ENCODE data around the gene ROR1.

DNA sequence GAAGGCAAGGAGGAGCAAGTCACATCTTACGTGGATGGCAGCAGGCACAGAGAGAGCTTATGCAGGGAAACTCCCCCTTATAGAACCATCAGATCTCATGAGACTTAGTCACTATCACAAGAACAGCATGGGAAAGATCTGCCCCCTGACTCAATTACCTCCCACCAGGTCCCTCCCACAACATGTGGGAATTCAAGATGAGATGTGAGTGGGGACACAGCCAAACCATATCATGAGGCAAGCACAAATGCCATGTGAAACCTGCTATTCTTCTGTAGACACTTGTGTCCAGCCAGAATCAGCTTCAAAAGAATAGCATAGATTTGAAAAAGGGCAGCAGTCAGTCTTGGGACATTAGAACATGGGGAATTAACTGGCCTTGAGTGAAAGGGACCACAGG, 397.4 kb downstream of the ROR1 start:
- no peak for TF ChIP-seq POLR2AphosphoS5 (IDR thresholded peaks at IDR 0.05; ENCODE audit: insufficient read depth, low read depth, low read length)
- TF ChIP-seq, protein P1, sequence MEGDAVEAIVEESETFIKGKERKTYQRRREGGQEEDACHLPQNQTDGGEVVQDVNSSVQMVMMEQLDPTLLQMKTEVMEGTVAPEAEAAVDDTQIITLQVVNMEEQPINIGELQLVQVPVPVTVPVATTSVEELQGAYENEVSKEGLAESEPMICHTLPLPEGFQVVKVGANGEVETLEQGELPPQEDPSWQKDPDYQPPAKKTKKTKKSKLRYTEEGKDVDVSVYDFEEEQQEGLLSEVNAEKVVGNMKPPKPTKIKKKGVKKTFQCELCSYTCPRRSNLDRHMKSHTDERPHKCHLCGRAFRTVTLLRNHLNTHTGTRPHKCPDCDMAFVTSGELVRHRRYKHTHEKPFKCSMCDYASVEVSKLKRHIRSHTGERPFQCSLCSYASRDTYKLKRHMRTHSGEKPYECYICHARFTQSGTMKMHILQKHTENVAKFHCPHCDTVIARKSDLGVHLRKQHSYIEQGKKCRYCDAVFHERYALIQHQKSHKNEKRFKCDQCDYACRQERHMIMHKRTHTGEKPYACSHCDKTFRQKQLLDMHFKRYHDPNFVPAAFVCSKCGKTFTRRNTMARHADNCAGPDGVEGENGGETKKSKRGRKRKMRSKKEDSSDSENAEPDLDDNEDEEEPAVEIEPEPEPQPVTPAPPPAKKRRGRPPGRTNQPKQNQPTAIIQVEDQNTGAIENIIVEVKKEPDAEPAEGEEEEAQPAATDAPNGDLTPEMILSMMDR (IDR thresholded peaks at IDR 0.05; ENCODE audit: extremely low read depth in 1 of 2, insufficient read depth in 1 of 2, low read depth in 1 of 2, low read length in 2 of 2): no peak

All from endothelial cell of umbilical vein (primary cell).